Hepatocyte (in vitro differentiated cells): ENCODE results near the gene NCLN.

Source experiments
- CTCF ChIP-seq: fragments of 200-600 bp; sonication (generic); IDR thresholded peaks from 2 replicates; pipeline ENCODE4 v1.5.1; 2016; ENCODE audit warnings: antibody characterized with exemption, mild to moderate bottlenecking; ENCODE audit not compliant: poor library complexity
- EZH2 ChIP-seq: fragments of 200-600 bp; sonication (generic); IDR thresholded peaks from 2 replicates; pipeline ENCODE4 v1.6.1; 2016; ENCODE audit warnings: antibody characterized with exemption, mild to moderate bottlenecking, borderline replicate concordance

GRCh38 chr19:3179739-3180293 is 5.9 kb upstream of the NCLN start:
- TF ChIP-seq CTCF (no peak), EZH2 (no peak)
